HT1080 (cell line): ENCODE results near the gene GPR143. TPM values are rescaled to one million over a fixed set of nuclear protein-coding genes. Genes with fewer than 3 reads are reported as not detected.

ENCODE experiments used
- DNase-seq: peaks from one replicate; pipeline ENCODE4 v3.0.0-alpha.2; 2015; ENCODE audit warnings: low read depth
- total RNA-seq: library from RNA; depleted of rRNA; stranded (reverse); fragments of >200 nt; shearing (Covaris generic); gene quantifications from 2 replicates; pipeline ENCODE4 v1.2.3, GENCODE V29; 2014; rRNA removed

The GPR143 gene
- total RNA-seq, 1 experiment from 2014 or later = 0.59 TPM

GRCh38 chrX:9676306-9676705 is 89.3 kb downstream of the GPR143 start:
- no peak for DNase-seq

Other genes with a start within 250 kb of the GPR143 start
- 2.1 and 3.2 TPM in 2 replicates for gene SHROOM2, start 20.6 kb upstream of the GPR143 start, total RNA-seq
- not detected in 2 replicates for gene CLDN34, start 201.5 kb upstream of the GPR143 start, total RNA-seq